ENCODE results near the gene LARP1B. TPM values are rescaled to one million over a fixed set of nuclear protein-coding genes. Genes with fewer than 3 reads are reported as not detected.
A peak's percentile ranks its signal among the peaks of the same experiment; 100 is the strongest.

Gene LARP1B
- total RNA-seq, 1 donor from 2014 or later: 17.6 TPM

DNA sequence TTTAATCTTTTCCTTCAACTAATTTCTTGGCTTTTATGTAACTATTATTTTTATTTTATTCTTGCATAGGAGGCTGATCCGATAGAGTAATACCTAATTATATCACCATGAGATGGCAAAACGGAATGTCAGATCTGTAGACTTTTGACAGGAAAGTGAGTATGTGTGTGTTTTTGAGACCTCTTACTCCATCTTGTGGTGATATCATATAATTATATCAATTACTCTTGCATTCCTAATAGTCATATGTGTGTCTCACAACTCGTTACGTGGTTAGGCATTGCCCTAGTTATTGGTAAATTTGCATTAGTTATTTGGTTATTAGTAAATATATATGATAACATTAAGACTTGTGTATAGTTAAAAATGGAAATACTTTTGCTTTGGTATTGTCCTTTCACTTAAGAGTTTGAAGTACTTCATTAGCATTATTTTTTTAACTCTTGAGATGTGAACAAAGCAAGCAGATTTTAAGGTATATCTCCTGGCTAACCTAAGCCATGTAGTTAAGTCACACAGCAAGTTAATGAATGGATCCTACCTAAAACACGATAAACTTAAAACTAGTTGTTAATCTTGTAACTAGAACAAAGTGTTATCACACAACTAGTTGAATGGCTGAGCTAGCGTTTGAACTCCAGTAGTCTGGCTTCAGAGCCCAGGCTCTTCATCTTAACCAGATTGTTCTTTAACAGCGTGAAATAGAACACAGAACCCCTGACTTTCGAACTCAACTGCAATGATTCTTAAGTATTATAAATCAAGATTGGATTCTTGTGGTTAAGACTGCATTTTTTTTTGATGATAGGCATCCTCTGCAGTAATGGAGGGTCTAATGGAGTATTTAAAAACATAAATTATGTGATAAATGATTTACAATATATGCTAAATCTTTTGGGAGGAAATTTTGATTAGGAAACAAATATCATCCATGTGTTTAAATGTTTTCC is 159.4 kb downstream of the LARP1B start:
- H3K36me3 Mint-ChIP-seq (ENCODE audit: low read depth, unreplicated experiment): no peaks in the 10 kb centered on the region
- H3K4me3 ChIP-seq (ENCODE audit: insufficient read depth, low read depth, low read length): no peak overlapping the region
- H3K79me2 ChIP-seq (ENCODE audit: insufficient read depth, low read length): no peaks in the 10 kb centered on the region
- peaks cover 26% of the 10 kb centered on the region for H3K4me1 ChIP-seq (ENCODE audit: insufficient read depth, low read length)
- TF ChIP-seq EZH2 (IDR thresholded peaks at IDR 0.05; ENCODE audit: insufficient read depth, low read length): no peak
- TF ChIP-seq, protein P1, sequence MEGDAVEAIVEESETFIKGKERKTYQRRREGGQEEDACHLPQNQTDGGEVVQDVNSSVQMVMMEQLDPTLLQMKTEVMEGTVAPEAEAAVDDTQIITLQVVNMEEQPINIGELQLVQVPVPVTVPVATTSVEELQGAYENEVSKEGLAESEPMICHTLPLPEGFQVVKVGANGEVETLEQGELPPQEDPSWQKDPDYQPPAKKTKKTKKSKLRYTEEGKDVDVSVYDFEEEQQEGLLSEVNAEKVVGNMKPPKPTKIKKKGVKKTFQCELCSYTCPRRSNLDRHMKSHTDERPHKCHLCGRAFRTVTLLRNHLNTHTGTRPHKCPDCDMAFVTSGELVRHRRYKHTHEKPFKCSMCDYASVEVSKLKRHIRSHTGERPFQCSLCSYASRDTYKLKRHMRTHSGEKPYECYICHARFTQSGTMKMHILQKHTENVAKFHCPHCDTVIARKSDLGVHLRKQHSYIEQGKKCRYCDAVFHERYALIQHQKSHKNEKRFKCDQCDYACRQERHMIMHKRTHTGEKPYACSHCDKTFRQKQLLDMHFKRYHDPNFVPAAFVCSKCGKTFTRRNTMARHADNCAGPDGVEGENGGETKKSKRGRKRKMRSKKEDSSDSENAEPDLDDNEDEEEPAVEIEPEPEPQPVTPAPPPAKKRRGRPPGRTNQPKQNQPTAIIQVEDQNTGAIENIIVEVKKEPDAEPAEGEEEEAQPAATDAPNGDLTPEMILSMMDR (IDR thresholded peaks at IDR 0.05; ENCODE audit: insufficient read depth, low read depth, low read length): peak; percentile 34
- DNase-seq (ENCODE audit: low read depth) (peak; percentile 87), FAIRE-seq (peak; percentile 71)
- no peak overlapping the region for H3K4me3 Mint-ChIP-seq (ENCODE audit: unreplicated experiment)
- peak overlapping the region; percentile 42 for H3K9ac ChIP-seq (ENCODE audit: low read length)
- H3K9me3 Mint-ChIP-seq (ENCODE audit: unreplicated experiment): no peaks in the 10 kb centered on the region
- no peaks in the 10 kb centered on the region for H3K36me3 ChIP-seq (ENCODE audit: insufficient read depth, low read length)
- no peaks in the 10 kb centered on the region for H4K20me1 ChIP-seq (ENCODE audit: insufficient read depth, low read length)
- H2AFZ ChIP-seq (ENCODE audit: low read depth, low read length): no peak overlapping the region
- peak overlapping the region; percentile 64 for H3K4me2 ChIP-seq (ENCODE audit: low read length)
- H3K27me3 ChIP-seq (ENCODE audit: insufficient read depth, low read length): no peaks in the 10 kb centered on the region
- H3K27ac ChIP-seq (ENCODE audit: low read depth, low read length): peak overlapping the region; percentile 70
- peak overlapping the region; percentile 86 for H3K27ac Mint-ChIP-seq (ENCODE audit: unreplicated experiment)
- H3K4me1 Mint-ChIP-seq (ENCODE audit: low read depth, unreplicated experiment): peaks cover 19% of the 10 kb centered on the region
- no peaks in the 10 kb centered on the region for H3K9me3 ChIP-seq (ENCODE audit: insufficient read depth, low read depth, low read length)
- no peaks in the 10 kb centered on the region for H3K27me3 Mint-ChIP-seq (ENCODE audit: low read depth, unreplicated experiment)

- Mint-ChIP-seq H3K27ac (ENCODE audit: unreplicated experiment) (no peak overlapping the region), H3K27me3 (ENCODE audit: low read depth, unreplicated experiment) (no peaks in the 10 kb centered on the region), H3K4me1 (ENCODE audit: low read depth, unreplicated experiment) (peaks cover 19% of the 10 kb centered on the region), H3K36me3 (ENCODE audit: low read depth, unreplicated experiment) (peaks cover 1% of the 10 kb centered on the region), H3K4me3 (ENCODE audit: unreplicated experiment) (no peak overlapping the region), H3K9me3 (ENCODE audit: unreplicated experiment) (no peaks in the 10 kb centered on the region)
- Histone ChIP-seq H3K4me2 (ENCODE audit: low read length) (peak overlapping the region; percentile 7), H3K4me1 (ENCODE audit: insufficient read depth, low read length) (peaks cover 26% of the 10 kb centered on the region), H3K79me2 (ENCODE audit: insufficient read depth, low read length) (no peaks in the 10 kb centered on the region), H2AFZ (ENCODE audit: low read depth, low read length) (no peak overlapping the region), H3K9ac (ENCODE audit: low read length) (no peak overlapping the region), H3K27ac (ENCODE audit: low read depth, low read length) (peak overlapping the region; percentile 33), H3K27me3 (ENCODE audit: insufficient read depth, low read length) (no peaks in the 10 kb centered on the region), H3K36me3 (ENCODE audit: insufficient read depth, low read length) (no peaks in the 10 kb centered on the region), H4K20me1 (ENCODE audit: insufficient read depth, low read length) (no peaks in the 10 kb centered on the region), H3K9me3 (ENCODE audit: insufficient read depth, low read depth, low read length) (no peaks in the 10 kb centered on the region), H3K4me3 (ENCODE audit: insufficient read depth, low read depth, low read length) (no peak overlapping the region)
- TF ChIP-seq EZH2 (IDR thresholded peaks at IDR 0.05; ENCODE audit: insufficient read depth, low read length): no peak
- TF ChIP-seq, protein P1 (IDR thresholded peaks at IDR 0.05; ENCODE audit: insufficient read depth, low read depth, low read length): no peak
- DNase-seq (ENCODE audit: low read depth): peak; percentile 76
- FAIRE-seq: peak; percentile 66
These were observed 160.5 kb downstream of the LARP1B start for GRCh38 chr4:128221586-128221985.

GRCh38 chr4:128225148-128225547 is 164.0 kb downstream of the LARP1B start:
- no peak overlapping the region for H3K27ac ChIP-seq (ENCODE audit: low read depth, low read length)
- no peaks in the 10 kb centered on the region for H3K79me2 ChIP-seq (ENCODE audit: insufficient read depth, low read length)
- no peaks in the 10 kb centered on the region for H3K27me3 ChIP-seq (ENCODE audit: insufficient read depth, low read length)
- no peaks in the 10 kb centered on the region for H3K36me3 ChIP-seq (ENCODE audit: insufficient read depth, low read length)
- DNase-seq (ENCODE audit: low read depth) (peak; percentile 89), FAIRE-seq (no peak)
- H3K9me3 ChIP-seq (ENCODE audit: insufficient read depth, low read depth, low read length): no peaks in the 10 kb centered on the region
- Mint-ChIP-seq H3K9me3 (ENCODE audit: unreplicated experiment) (peaks cover 6% of the 10 kb centered on the region), H3K4me1 (ENCODE audit: low read depth, unreplicated experiment) (peaks cover 40% of the 10 kb centered on the region), H3K27ac (ENCODE audit: unreplicated experiment) (no peak overlapping the region), H3K36me3 (ENCODE audit: low read depth, unreplicated experiment) (peaks cover 2% of the 10 kb centered on the region), H3K4me3 (ENCODE audit: unreplicated experiment) (no peak overlapping the region), H3K27me3 (ENCODE audit: low read depth, unreplicated experiment) (no peaks in the 10 kb centered on the region)
- TF ChIP-seq, protein P1 (IDR thresholded peaks at IDR 0.05; ENCODE audit: insufficient read depth, low read depth, low read length): no peak
- TF ChIP-seq EZH2 (IDR thresholded peaks at IDR 0.05; ENCODE audit: insufficient read depth, low read length): no peak
- no peak overlapping the region for H3K9ac ChIP-seq (ENCODE audit: low read length)
- no peak overlapping the region for H3K4me3 ChIP-seq (ENCODE audit: insufficient read depth, low read depth, low read length)
- H4K20me1 ChIP-seq (ENCODE audit: insufficient read depth, low read length): no peaks in the 10 kb centered on the region
- H3K4me2 ChIP-seq (ENCODE audit: low read length): no peak overlapping the region
- H2AFZ ChIP-seq (ENCODE audit: low read depth, low read length): no peak overlapping the region
- H3K4me1 ChIP-seq (ENCODE audit: insufficient read depth, low read length): peaks cover 37% of the 10 kb centered on the region
